Heart right ventricle (tissue), 16 donors: ENCODE results near the gene MAGOHB. TPM values are rescaled to one million over a fixed set of nuclear protein-coding genes. Genes with fewer than 3 reads are reported as not detected.

Experiments
- ATAC-seq, 8 donors: fragments of 200-7000 bp; cut with Tn5 transposase; one replicate each; pipeline ENCODE4 v1.9.1; 2020; ENCODE audit warnings: mild to moderate bottlenecking in 8 of 8, moderate library complexity in 8 of 8, moderate number of reproducible peaks in 1 of 8
- DNase-seq, 2 donors: peaks; one replicate each; pipeline ENCODE4 v3.0.0-alpha.2; 2020
- H3K27ac ChIP-seq, 10 donors: fragments of 200-600 bp; sonication (generic) in 2 of 10; one replicate each; pipeline versions ENCODE4 v1.5.0 to v1.8.0; 2020 to 2022; ENCODE audit warnings: mild to moderate bottlenecking in 3 of 10
- H3K27me3 ChIP-seq, 7 donors: fragments of 200-600 bp; one replicate each; pipeline ENCODE4 v1.8.0; 2021 to 2022; ENCODE audit warnings: mild to moderate bottlenecking in 2 of 7
- H3K36me3 ChIP-seq, 9 donors: fragments of 200-600 bp; sonication (generic) in 1 of 9; one replicate each; pipeline versions ENCODE4 v1.5.0 to v1.8.0; 2020 to 2022; ENCODE audit warnings: mild to moderate bottlenecking in 2 of 9
- H3K4me1 ChIP-seq, 9 donors: fragments of 200-600 bp; sonication (generic) in 1 of 9; one replicate each; pipeline versions ENCODE4 v1.5.0 to v1.8.0; 2020 to 2022; ENCODE audit warnings: mild to moderate bottlenecking in 4 of 9
- H3K4me3 ChIP-seq, 10 donors: fragments of 200-600 bp; sonication (generic) in 2 of 10; one replicate each; pipeline versions ENCODE4 v1.5.0 to v1.8.0; 2020 to 2022; ENCODE audit warnings: mild to moderate bottlenecking in 7 of 10, moderate library complexity in 2 of 10
- H3K9me3 ChIP-seq, 11 donors: fragments of 200-600 bp in 10 of 11; sonication (generic) in 2 of 11; one replicate each; pipeline versions ENCODE4 v1.5.0 to v1.8.0; 2013 to 2022; ENCODE audit warnings: mild to moderate bottlenecking in 2 of 11, control low read depth in 1 of 11, moderate library complexity in 1 of 11
- WGBS, 2 donors: extraction: QIAGEN DNeasy Blood & Tissue Kit; methylation state at CpG; one replicate each; pipeline ENCODE4 v1.1.7; 2013; ENCODE audit warnings: inconsistent platforms in 1 of 2; 5-methylcytosine and 5-hydroxymethylcytosine counted together
- intact Hi-C, 10 donors: fragments of 100-400 bp; cut with DNase I; formaldehyde crosslinking; loops; one replicate each; pipeline versions ENCODE4 v1.11.1 to v1.14.2; 2022
- polyA plus RNA-seq, 2 donors: library from polyadenylated mRNA; stranded (reverse); fragments of 200-250 nt; gene quantifications; one replicate each; pipeline ENCODE4 v1.2.3, GENCODE V29; 2013
- total RNA-seq, 10 donors: library from RNA; stranded (reverse); fragmentation: NEBNext Ultra II Directional in 3 of 10; extraction: Animal tissue kit (Norgen Biotek cat#: 25700) in 3 of 10; gene quantifications; one replicate each; pipeline versions ENCODE4 v1.2.1 to v1.2.4, GENCODE V29; 2021 to 2023
- TF ChIP-seq, protein P1 (sequence below), 9 donors: fragments of 200-600 bp; sonication (generic) in 2 of 9; IDR thresholded peaks; one replicate each; pipeline versions ENCODE4 v1.5.0 to v1.8.0; 2021 to 2022; ENCODE audit warnings: antibody characterized with exemption in 9 of 9, mild to moderate bottlenecking in 5 of 9, moderate library complexity in 1 of 9
- donor health status: Arrhythmogenic right ventricular cardiomyopathy.
- donor health status: ischemic (EF 13 %, LVEDD 7.1; RV severe dilation, severe dysfunction).
- donor health status: healthy with polysubstance abuse.
- donor health status: DM: no; HTN: yes; CAD: no.
- donor health status: DM: no; HTN: no; CAD: no.
- donor health status: ischemic (EF 25% LVEDD 6.9; RV normal size, moderate dysfunction).
- donor health status: ischemic (EF 25% LVEDD 5.7; RV mildly dilated, moderate dysfunction).
- donor health status: healthy.
- donor health status: DM: yes; HTN: yes; CAD: no.
- donor health status: Ischemic cardiomyopathy.
- donor health status: ischemic (EF 35%, LVEDD 5.7; RV mildly dilated, moderate dysfunction).
- donor health status: nonischemic (EF 11% LVEDD 7.7; RV severe dilation, severe dysfunction).
- donor health status: DM: yes; HTN: yes; CAD: no.
- donor health status: PGD.
- donor health status: ischemic (EF 29% LVEDD 5.4; RV normal size, mild dysfunction).
- donor health status: nonischemic (EF 23%, LVEDD 6.1; RV moderate dilation, normal function).

The MAGOHB gene
- total and polyA plus RNA-seq, 12 donors, result 10.9 to 17.1 (median 13.5) TPM

DNA sequence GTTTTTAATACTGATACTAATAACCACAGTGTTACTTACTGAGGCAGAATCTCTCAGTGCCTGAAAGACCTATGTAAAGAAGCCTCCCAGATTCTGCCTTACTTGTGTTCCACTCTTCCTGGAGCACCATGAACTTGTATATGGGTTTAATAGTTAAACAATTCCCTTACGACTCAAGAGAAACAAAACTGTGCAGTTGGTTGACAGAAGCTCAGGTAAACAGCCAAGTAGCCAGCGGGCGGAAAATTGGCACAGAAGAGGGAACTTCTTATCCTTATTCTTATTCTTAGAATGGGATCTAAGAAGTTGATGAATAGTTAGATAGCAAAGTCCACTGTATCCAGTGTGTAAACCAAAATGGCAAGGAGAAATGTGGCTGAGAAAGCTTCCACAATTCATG, 22.7 kb upstream of the MAGOHB start:
- Histone ChIP-seq H3K27ac (no peak overlapping the region), H3K4me3 (no peak overlapping the region), H3K27me3 (peaks cover 0 to 9% (median 0%) of the 10 kb centered on the region in 7 donors), H3K36me3 (no peaks in the 10 kb centered on the region), H3K9me3 (no peaks in the 10 kb centered on the region), H3K4me1 (no peaks in the 10 kb centered on the region)
- 87 to 92% methylated on average over 3 of the region's 3 CpGs for WGBS, 2 donors
- no peak for DNase-seq
- TF ChIP-seq, protein P1, sequence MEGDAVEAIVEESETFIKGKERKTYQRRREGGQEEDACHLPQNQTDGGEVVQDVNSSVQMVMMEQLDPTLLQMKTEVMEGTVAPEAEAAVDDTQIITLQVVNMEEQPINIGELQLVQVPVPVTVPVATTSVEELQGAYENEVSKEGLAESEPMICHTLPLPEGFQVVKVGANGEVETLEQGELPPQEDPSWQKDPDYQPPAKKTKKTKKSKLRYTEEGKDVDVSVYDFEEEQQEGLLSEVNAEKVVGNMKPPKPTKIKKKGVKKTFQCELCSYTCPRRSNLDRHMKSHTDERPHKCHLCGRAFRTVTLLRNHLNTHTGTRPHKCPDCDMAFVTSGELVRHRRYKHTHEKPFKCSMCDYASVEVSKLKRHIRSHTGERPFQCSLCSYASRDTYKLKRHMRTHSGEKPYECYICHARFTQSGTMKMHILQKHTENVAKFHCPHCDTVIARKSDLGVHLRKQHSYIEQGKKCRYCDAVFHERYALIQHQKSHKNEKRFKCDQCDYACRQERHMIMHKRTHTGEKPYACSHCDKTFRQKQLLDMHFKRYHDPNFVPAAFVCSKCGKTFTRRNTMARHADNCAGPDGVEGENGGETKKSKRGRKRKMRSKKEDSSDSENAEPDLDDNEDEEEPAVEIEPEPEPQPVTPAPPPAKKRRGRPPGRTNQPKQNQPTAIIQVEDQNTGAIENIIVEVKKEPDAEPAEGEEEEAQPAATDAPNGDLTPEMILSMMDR (IDR thresholded peaks at IDR 0.05), result no peak
- ATAC-seq, result no peak
- intact Hi-C loops, result no loop called here

DNA sequence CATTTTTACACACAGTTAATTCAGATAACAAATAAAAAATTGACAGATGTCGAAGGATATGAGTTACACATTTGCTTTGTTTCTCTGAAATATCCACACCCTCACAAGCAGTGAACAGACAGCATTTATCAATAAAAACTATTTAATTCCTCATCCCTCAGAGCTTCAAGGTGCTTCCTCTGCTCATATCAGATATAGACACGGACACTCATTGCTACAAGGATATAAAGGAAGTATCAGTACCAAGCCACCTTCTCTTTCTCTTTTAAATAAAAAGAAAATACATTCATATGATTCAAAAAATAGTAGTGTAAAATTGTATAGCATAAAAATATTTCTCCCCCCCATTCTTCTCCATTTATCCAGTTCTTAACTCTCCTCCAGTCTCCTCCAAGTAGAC, 21.9 kb upstream of the MAGOHB start:
- Histone ChIP-seq H3K4me1 (no peaks in the 10 kb centered on the region), H3K27ac (no peak overlapping the region), H3K4me3 (no peak overlapping the region), H3K27me3 (peaks cover 0 to 7% (median 0%) of the 10 kb centered on the region in 7 donors), H3K36me3 (no peaks in the 10 kb centered on the region), H3K9me3 (no peaks in the 10 kb centered on the region)
- intact Hi-C loops, result no loop called here
- 67 to 71% methylated on average over 2 of the region's 2 CpGs for WGBS, 2 donors
- DNase-seq (no peak), ATAC-seq (no peak)
- TF ChIP-seq, protein P1 (IDR thresholded peaks at IDR 0.05), result no peak

DNA sequence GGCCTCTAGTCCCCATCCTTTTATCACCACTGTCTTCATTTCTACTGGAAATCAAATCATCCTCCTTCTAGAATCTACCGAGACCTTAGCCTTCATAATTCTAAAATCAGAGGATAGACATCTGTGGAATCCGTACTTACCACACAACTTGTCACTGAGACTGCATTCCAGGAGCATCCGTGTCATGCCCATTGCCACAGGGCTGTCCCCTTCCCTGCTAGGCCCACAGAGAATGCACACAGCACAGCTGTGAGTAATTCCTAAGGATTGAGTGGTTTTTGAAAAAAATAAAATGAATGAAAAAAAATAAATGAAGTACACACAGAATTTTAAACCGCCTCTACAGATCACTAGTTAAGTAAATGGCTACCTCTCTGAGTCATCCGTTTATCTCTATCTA, 21.0 kb upstream of the MAGOHB start:
- peaks cover 0 to 1% (median 0%) of the 10 kb centered on the region in 7 donors for H3K27me3 ChIP-seq
- H3K4me1 ChIP-seq, result no peaks in the 10 kb centered on the region
- H3K27ac ChIP-seq, result no peak overlapping the region
- H3K36me3 ChIP-seq, result no peaks in the 10 kb centered on the region
- no peaks in the 10 kb centered on the region for H3K9me3 ChIP-seq
- intact Hi-C loops, result no loop called here
- TF ChIP-seq, protein P1 (IDR thresholded peaks at IDR 0.05), result no peak
- H3K4me3 ChIP-seq, result no peak overlapping the region
- DNase-seq (no peak), ATAC-seq (no peak)
- 79 to 83% methylated on average over 5 of the region's 5 CpGs for WGBS, 2 donors

DNA sequence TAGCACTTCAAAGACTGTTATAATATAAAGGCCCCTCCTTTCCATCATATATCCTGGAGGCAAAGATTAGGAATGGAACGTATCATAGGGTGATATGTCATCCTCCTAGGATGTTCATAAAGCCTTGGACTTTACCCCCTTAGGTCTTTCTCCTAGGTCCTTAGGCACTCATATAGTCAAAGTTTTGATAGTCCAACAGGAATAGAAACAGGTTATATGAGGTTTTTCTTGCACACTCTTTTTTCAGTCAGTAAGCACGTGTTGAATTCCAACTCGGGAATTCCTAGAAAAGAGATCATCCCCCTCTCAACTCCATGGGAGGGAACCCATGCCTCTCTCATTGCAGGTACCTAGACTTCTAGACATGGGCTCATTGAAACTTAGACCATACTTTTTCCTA, 20.1 kb upstream of the MAGOHB start:
- no peaks in the 10 kb centered on the region for H3K36me3 ChIP-seq
- H3K27ac ChIP-seq, result no peak overlapping the region
- no peak overlapping the region for H3K4me3 ChIP-seq
- DNase-seq (no peak), ATAC-seq (no peak)
- H3K27me3 ChIP-seq, result peaks cover 0 to 5% (median 0%) of the 10 kb centered on the region in 7 donors
- 65 to 78% methylated on average over 3 of the region's 3 CpGs for WGBS, 2 donors
- intact Hi-C loops, result no loop called here
- H3K4me1 ChIP-seq, result no peaks in the 10 kb centered on the region
- TF ChIP-seq, protein P1 (IDR thresholded peaks at IDR 0.05), result no peak
- no peaks in the 10 kb centered on the region for H3K9me3 ChIP-seq
